ENCODE results near the gene MEGF10. TPM values are rescaled to one million over a fixed set of nuclear protein-coding genes. Genes with fewer than 3 reads are reported as not detected.

The MEGF10 gene
- total RNA-seq, 3 donors from 2014 or later, result 0.48 to 14.4 (median 2.3) TPM

DNA sequence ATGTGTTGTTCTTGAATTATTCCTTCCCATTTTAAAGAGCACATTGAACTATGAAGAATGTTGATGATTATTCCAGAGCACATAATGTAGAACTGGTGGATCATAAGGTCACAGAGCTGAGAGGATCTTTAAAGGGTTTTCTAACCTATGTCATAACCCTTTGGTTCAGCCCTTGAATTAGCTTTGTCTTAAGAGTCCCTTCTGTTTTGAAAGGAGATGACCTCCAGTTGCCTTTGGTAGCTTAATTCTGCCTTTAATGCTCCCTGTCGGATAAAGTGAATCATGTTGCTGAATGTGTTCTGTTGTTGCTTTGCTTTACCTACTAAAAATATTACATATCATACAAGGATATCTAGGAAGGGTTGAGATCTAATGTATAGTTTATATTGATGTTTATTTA lies 127.8 kb downstream of the MEGF10 start:
- Histone ChIP-seq H3K4me3 (no peak overlapping the region), H3K27me3 (no peaks in the 10 kb centered on the region), H3K4me1 (no peaks in the 10 kb centered on the region), H3K36me3 (no peaks in the 10 kb centered on the region), H3K9me3 (no peaks in the 10 kb centered on the region), H3K27ac (no peak overlapping the region)
- no peak for DNase-seq (ENCODE audit: low spot score in 2 of 2)
- intact Hi-C loops (cut with DNase I; ENCODE audit: low total_unique reads), result no loop called here
- TF ChIP-seq CTCF (IDR thresholded peaks at IDR 0.05) (no peak), POLR2A (IDR thresholded peaks at IDR 0.05) (no peak), POLR2AphosphoS5 (IDR thresholded peaks at IDR 0.05) (no peak)

DNA sequence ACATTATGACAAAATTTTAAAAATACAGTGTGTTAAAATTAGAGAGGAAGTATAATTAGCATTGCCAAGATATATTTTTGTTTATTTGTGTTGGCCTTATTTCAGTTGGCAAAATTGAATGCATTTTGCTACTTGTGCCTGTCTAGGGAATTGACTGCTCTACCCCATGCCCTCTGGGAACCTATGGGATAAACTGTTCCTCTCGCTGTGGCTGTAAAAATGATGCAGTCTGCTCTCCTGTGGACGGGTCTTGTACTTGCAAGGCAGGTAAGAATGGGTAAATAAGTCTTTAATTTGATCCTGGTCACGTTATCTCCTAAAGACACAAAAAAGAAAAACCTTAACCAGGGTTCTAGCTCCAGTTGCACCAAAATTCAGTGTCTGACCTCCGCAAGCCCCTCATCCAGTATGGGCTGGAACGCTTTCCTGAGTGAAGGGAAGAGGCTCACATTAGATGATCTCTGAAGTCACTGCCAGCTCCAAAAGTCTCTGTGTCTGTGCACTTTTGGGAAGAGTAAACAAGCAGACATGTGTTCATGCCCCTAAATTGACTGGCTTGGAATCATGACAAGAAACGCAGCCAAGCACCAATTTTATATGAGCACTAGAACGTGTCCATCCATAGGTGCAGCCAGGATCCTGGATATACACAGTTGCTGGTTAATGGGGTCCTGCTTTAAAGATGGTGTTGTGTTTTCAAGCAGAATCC lies 128.5 kb downstream of the MEGF10 start:
- TF ChIP-seq POLR2AphosphoS5 (IDR thresholded peaks at IDR 0.05) (no peak), POLR2A (IDR thresholded peaks at IDR 0.05) (no peak), CTCF (IDR thresholded peaks at IDR 0.05) (no peak)
- H3K27ac ChIP-seq, result no peak overlapping the region
- no peak overlapping the region for H3K4me3 ChIP-seq
- no peak for DNase-seq (ENCODE audit: low spot score in 2 of 2)
- no peaks in the 10 kb centered on the region for H3K36me3 ChIP-seq
- no peaks in the 10 kb centered on the region for H3K27me3 ChIP-seq
- no peaks in the 10 kb centered on the region for H3K4me1 ChIP-seq
- intact Hi-C loops (cut with DNase I; ENCODE audit: low total_unique reads), result no loop called here
- no peaks in the 10 kb centered on the region for H3K9me3 ChIP-seq

GRCh38 chr5:127419683-127420257 lies 129.2 kb downstream of the MEGF10 start:
- TF ChIP-seq POLR2A (IDR thresholded peaks at IDR 0.05) (no peak), POLR2AphosphoS5 (IDR thresholded peaks at IDR 0.05) (no peak), CTCF (IDR thresholded peaks at IDR 0.05) (no peak)
- no peak overlapping the region for H3K4me3 ChIP-seq
- no peaks in the 10 kb centered on the region for H3K9me3 ChIP-seq
- H3K36me3 ChIP-seq, result no peaks in the 10 kb centered on the region
- no peak for DNase-seq (ENCODE audit: low spot score in 2 of 2)
- no peaks in the 10 kb centered on the region for H3K27me3 ChIP-seq
- intact Hi-C loops (cut with DNase I; ENCODE audit: low total_unique reads), result no loop called here
- no peaks in the 10 kb centered on the region for H3K4me1 ChIP-seq
- no peak overlapping the region for H3K27ac ChIP-seq

DNA sequence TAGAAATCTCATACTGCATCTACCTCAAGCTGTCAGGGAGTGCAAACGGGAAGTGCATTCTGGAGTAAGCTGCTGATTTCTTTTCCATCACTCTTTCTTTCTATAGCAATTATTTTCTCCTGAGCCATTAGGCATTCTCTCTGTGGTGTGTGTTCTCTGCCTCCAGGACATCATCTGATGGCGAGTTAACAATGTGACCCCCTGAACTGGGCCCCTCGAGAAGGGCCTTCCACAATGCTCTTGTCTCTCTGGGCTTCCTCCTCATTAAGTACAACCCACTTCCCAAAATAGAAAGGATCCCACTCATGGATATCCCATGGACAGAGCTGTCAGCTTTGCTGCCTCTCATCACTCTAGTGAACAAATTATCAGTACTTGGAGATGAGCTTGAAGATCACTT lies 130.2 kb downstream of the MEGF10 start:
- intact Hi-C loops (cut with DNase I; ENCODE audit: low total_unique reads), result no loop called here
- no peaks in the 10 kb centered on the region for H3K36me3 ChIP-seq
- H3K9me3 ChIP-seq, result no peaks in the 10 kb centered on the region
- no peaks in the 10 kb centered on the region for H3K4me1 ChIP-seq
- H3K4me3 ChIP-seq, result no peak overlapping the region
- TF ChIP-seq CTCF (IDR thresholded peaks at IDR 0.05) (no peak), POLR2A (IDR thresholded peaks at IDR 0.05) (no peak), POLR2AphosphoS5 (IDR thresholded peaks at IDR 0.05) (no peak)
- no peaks in the 10 kb centered on the region for H3K27me3 ChIP-seq
- DNase-seq (ENCODE audit: low spot score in 2 of 2), result no peak
- H3K27ac ChIP-seq, result no peak overlapping the region

GRCh38 chr5:127421471-127421870 lies 130.9 kb downstream of the MEGF10 start:
- Histone ChIP-seq H3K36me3 (no peaks in the 10 kb centered on the region), H3K9me3 (no peaks in the 10 kb centered on the region), H3K4me1 (no peaks in the 10 kb centered on the region), H3K27me3 (no peaks in the 10 kb centered on the region), H3K4me3 (no peak overlapping the region), H3K27ac (no peak overlapping the region)
- DNase-seq (ENCODE audit: low spot score in 2 of 2), result no peak
- TF ChIP-seq CTCF (IDR thresholded peaks at IDR 0.05) (no peak), POLR2AphosphoS5 (IDR thresholded peaks at IDR 0.05) (no peak), POLR2A (IDR thresholded peaks at IDR 0.05) (no peak)
- intact Hi-C loops (cut with DNase I; ENCODE audit: low total_unique reads), result no loop called here
